Body of pancreas (tissue), 4 donors: ENCODE results near the gene RASA3. TPM values are rescaled to one million over a fixed set of nuclear protein-coding genes. Genes with fewer than 3 reads are reported as not detected.

ENCODE experiments used
- ATAC-seq: fragments of 150-250 bp; one replicate; pipeline ENCODE4 v1.9.1; 2016
- DNase-seq, 4 donors: peaks; one replicate each; pipeline ENCODE4 v3.0.0-alpha.2; 2019
- H3K27ac ChIP-seq, 4 donors: fragments of 200-600 bp; sonication (generic); 1 replicate in 3 of 4; 2 replicates in 1 of 4; pipeline versions ENCODE4 v1.5.1 to v1.6.1; 2016 to 2019; ENCODE audit warnings: mild to moderate bottlenecking in 1 of 4, mixed read lengths in 1 of 4, moderate library complexity in 1 of 4
- H3K27me3 ChIP-seq, 2 donors: fragments of 200-600 bp; sonication (generic); one replicate each; pipeline ENCODE4 v1.6.0; 2016; ENCODE audit warnings: mild to moderate bottlenecking in 1 of 2
- H3K36me3 ChIP-seq, 2 donors: fragments of 200-600 bp; sonication (generic); replicated peaks in 1 of 2; 2 replicates each; pipeline ENCODE4 v1.5.1; 2016; ENCODE audit warnings: low read depth in 2 of 2; ENCODE audit not compliant: insufficient read depth in 1 of 2
- H3K4me1 ChIP-seq: fragments of 200-600 bp; sonication (generic); one replicate; pipeline ENCODE4 v1.6.0; 2016
- H3K4me3 ChIP-seq, 2 donors: fragments of 200-600 bp; sonication (generic); 1 replicate in 1 of 2; 2 replicates in 1 of 2; pipeline ENCODE4 v1.5.1; 2016 to 2019
- H3K9me3 ChIP-seq, 3 donors: fragments of 200-600 bp; sonication (generic); 1 replicate in 2 of 3; 2 replicates in 1 of 3; pipeline ENCODE4 v1.5.1; 2016
- POLR2A ChIP-seq, 3 donors: fragments of 450-650 bp; IDR thresholded peaks; one replicate each; pipeline ENCODE4 v1.6.1; 2016; ENCODE audit warnings: antibody characterized with exemption in 3 of 3, mild to moderate bottlenecking in 2 of 3
- WGBS, 2 donors: methylation state at CpG; one replicate each; pipeline ENCODE4 v1.1.5; 2017; 5-methylcytosine and 5-hydroxymethylcytosine counted together
- intact Hi-C: fragments of 100-400 bp; cut with DNase I; formaldehyde crosslinking; loops from one replicate; pipeline ENCODE4 v1.15.1; 2023
- total RNA-seq, 2 donors: library from RNA; depleted of rRNA; stranded (reverse); fragments of >200 nt; gene quantifications; one replicate each; pipeline ENCODE4 v1.1.0, GENCODE V29; 2016
- TF ChIP-seq, protein P1 (sequence below), 7 experiments: fragments of 450-650 bp in 4 of 7; fragments of 200-600 bp in 3 of 7; sonication (generic) in 3 of 7; IDR thresholded peaks; one replicate each; pipeline ENCODE4 v1.5.1; 2016 to 2019; ENCODE audit warnings: antibody characterized with exemption in 7 of 7

RASA3 gene
- total RNA-seq, 2 donors from 2014 or later = 10.2 to 19.2 TPM

DNA sequence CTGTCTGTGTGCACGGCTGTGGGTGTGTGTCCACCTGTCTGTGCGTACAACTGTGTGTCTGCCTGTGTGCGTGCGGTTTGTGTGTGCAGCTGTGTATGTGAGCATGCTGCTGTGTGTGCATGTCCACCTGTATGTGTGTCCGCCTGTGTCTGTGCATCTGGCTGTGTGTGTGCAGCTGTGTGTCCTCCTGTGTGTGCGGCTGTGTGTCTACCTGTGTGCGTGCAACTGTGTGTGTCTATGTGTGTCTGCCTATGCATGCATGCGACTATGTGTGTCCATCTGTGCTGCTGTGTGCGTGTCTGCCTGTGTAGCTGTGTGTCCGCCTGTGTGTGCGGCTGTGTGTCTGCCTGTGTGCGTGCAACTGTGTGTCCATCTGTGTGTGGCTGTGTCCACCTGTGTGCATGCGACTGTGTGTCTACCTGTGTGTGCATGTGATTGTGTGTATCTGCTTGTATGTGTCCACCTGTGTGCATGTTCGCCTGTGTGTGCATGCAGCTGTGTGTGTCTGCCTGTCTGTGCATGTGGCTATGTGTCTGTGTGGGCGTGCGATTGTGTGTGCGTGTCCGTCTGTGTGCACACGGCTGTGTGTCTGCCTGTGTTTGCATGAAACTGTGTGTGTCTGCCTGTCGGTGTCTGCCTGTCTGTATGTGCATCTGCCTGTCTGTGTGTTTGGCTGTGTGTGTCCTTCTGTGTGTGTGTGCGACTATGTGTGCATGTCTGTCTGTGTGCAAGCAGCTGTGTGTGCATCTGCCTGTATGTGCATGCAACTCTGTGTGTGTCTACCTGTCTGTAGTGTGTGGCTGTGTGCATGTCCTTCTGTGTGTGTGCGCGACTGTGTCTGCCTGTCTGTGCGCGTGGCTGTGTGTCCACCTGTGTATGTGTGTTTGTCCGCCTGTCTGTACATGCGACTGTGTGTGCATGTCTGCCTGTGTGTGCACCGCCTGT lies 101.5 kb downstream of the RASA3 start:
- TF ChIP-seq, protein P1, sequence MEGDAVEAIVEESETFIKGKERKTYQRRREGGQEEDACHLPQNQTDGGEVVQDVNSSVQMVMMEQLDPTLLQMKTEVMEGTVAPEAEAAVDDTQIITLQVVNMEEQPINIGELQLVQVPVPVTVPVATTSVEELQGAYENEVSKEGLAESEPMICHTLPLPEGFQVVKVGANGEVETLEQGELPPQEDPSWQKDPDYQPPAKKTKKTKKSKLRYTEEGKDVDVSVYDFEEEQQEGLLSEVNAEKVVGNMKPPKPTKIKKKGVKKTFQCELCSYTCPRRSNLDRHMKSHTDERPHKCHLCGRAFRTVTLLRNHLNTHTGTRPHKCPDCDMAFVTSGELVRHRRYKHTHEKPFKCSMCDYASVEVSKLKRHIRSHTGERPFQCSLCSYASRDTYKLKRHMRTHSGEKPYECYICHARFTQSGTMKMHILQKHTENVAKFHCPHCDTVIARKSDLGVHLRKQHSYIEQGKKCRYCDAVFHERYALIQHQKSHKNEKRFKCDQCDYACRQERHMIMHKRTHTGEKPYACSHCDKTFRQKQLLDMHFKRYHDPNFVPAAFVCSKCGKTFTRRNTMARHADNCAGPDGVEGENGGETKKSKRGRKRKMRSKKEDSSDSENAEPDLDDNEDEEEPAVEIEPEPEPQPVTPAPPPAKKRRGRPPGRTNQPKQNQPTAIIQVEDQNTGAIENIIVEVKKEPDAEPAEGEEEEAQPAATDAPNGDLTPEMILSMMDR (IDR thresholded peaks at IDR 0.05) = no peak
- TF ChIP-seq POLR2A (IDR thresholded peaks at IDR 0.05) = no peak
- Histone ChIP-seq H3K9me3 (no peaks in the 10 kb centered on the region), H3K4me1 (peaks cover 7% of the 10 kb centered on the region), H3K27ac (no peak overlapping the region), H3K27me3 (no peaks in the 10 kb centered on the region), H3K36me3 (no peaks in the 10 kb centered on the region), H3K4me3 (no peak overlapping the region)
- ATAC-seq = no peak
- 87 to 93% methylated on average over 12 to 26 of the region's 28 CpGs for WGBS, 2 donors
- no peak for DNase-seq
- intact Hi-C loops = no loop called here

DNA sequence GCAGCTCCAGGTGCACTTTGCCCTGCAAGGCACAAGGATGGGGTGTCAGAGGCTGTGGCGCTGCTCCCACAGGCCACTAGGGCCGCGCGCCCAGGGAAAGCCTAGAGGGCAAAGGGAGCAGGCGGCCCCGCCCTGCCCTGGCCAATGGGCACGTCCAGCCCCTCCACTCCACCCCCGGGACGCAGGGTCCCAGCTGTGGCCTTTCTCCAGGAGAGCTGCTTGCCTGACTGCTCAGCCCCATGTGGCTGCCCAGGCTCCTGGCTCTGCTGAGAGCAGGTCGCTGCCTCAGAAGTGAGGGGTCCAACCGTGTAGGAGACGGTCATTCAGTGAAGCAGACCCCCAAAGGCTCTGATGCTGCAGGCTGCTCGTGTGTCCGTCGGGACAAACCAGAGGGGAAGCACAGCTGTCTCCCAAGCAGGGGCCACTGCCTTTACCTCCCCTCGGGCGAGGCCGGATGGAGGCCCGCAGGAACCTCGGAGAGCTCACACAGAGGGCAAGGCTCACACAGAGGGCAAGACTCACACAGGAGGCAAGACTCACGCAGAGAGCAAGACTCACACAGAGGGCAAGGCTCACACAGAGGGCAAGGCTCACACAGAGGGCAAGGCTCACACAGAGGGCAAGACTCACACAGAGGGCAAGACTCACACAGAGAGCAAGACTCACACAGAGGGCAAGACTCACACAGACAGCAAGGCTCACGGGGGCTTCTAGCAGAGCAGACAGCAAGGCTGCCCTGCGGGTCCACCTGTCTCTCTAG lies 102.4 kb downstream of the RASA3 start:
- TF ChIP-seq POLR2A (IDR thresholded peaks at IDR 0.05) = no peak
- TF ChIP-seq, protein P1 (IDR thresholded peaks at IDR 0.05) = no peak
- H3K4me1 ChIP-seq = peaks cover 13% of the 10 kb centered on the region
- intact Hi-C loops = no loop called here
- WGBS, 2 donors = 85% methylated on average over 15 to 22 of the region's 23 CpGs
- H3K27me3 ChIP-seq = no peaks in the 10 kb centered on the region
- H3K36me3 ChIP-seq = no peaks in the 10 kb centered on the region
- H3K9me3 ChIP-seq = no peaks in the 10 kb centered on the region
- H3K27ac ChIP-seq = no peak overlapping the region
- ATAC-seq (no peak), DNase-seq (no peak)
- H3K4me3 ChIP-seq = no peak overlapping the region

DNA sequence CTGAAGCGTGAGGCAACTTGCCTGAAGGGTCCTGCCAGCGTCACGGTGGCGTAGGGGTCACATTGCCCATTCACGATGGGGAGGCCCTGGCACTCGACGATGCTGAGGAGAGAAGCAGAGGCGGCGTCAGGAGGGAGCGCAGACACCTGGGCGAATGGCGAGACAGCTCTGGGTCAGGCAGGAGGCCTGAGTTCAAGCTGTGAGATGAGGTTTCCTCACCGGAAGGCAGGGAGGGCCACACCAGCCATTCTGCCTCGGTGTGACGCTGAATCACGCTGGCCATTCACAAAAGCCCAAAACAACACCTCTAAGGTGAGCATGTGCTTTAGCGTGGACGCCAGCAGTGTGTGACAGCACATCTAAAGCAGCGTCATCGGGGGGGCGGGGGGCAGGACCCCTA lies 104.6 kb downstream of the RASA3 start:
- Histone ChIP-seq H3K4me1 (peaks cover 13% of the 10 kb centered on the region), H3K27me3 (no peaks in the 10 kb centered on the region), H3K27ac (no peak overlapping the region), H3K9me3 (no peaks in the 10 kb centered on the region), H3K36me3 (no peaks in the 10 kb centered on the region), H3K4me3 (no peak overlapping the region)
- DNase-seq (no peak), ATAC-seq (no peak)
- WGBS, 2 donors = 92 to 98% methylated on average over 15 to 21 of the region's 21 CpGs
- intact Hi-C loops = no loop called here
- no peak for TF ChIP-seq POLR2A (IDR thresholded peaks at IDR 0.05)
- TF ChIP-seq, protein P1 (IDR thresholded peaks at IDR 0.05) = no peak

DNA sequence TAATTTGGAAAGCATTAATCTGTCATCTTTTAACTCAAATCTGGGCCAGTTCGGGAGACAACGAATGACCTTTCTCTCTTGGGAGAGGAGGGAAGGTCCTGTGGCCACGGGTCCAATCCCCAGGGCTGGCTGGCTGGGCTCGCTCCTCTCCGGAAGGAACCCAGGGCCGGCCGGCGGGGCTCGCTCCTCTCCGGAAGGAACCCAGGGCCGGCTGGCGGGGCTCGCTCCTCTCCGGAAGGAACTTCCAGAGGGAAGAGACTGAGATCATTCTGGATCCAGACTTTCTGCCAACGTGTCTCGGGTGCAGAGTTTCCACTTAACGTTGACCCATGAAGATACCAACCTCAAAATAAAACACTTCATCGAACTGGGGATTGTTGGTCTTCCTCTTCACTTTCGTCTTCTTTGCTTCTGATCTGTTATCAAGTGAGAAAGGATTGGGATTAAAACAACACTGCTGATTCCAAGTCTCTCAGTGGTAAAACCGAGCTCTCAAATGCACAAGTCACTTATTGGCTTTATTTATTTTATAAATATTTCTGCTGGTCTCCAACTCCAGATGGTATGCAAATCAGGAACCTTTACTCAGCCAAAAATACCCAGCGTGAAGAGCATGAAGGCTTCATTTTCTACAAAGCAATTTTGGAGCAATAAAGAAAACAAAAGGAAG lies 105.2 kb downstream of the RASA3 start:
- DNase-seq (no peak), ATAC-seq (no peak)
- Histone ChIP-seq H3K4me3 (no peak overlapping the region), H3K9me3 (no peaks in the 10 kb centered on the region), H3K27ac (no peak overlapping the region), H3K4me1 (peaks cover 9% of the 10 kb centered on the region), H3K27me3 (no peaks in the 10 kb centered on the region), H3K36me3 (no peaks in the 10 kb centered on the region)
- TF ChIP-seq, protein P1 (IDR thresholded peaks at IDR 0.05) = no peak
- no peak for TF ChIP-seq POLR2A (IDR thresholded peaks at IDR 0.05)
- 71 to 84% methylated on average over 20 to 21 of the region's 21 CpGs for WGBS, 2 donors
- intact Hi-C loops = no loop called here
